Measurements from ENCODE around the gene CLEC7A.

DNA sequence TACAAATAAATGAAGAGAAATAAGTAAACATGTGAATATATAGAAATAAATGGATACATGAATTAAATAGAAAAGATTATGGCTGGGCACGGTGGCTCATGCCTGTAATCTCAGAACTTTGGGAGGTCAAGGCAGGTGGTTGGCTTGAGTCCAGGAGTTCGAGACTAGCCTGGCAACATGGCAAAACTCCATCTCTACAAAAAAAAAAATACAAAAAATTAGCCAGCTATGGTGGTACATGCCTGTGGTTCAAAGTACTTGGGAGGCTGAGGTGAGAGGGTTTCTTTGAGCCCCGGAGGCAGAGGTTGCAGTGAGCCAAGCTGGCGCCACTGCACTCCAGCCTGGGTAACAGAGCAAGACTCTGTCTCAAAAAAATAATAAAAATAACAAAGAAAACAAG is 5.1 kb upstream of the CLEC7A start:
- TF ChIP-seq CTCF (conservative IDR thresholded peaks at IDR 0.05; ENCODE audit: low read depth, low read length) (no peak), EZH2phosphoT487 (IDR thresholded peaks at IDR 0.05; ENCODE audit: borderline replicate concordance, low read length) (no peak)

Data from PC-3 (cell line).